Thyroid gland (tissue), 4 donors: ENCODE measurements around the gene ABCC6. TPM values are rescaled to one million over a fixed set of nuclear protein-coding genes. Genes with fewer than 3 reads are reported as not detected.
"Not testable (repeated sequence)": the region's sequence is repeated elsewhere in the genome, so short reads cannot be mapped to it uniquely, and the experiment has no call there.

ENCODE experiments used
- DNase-seq, 2 donors: peaks; one replicate each; pipeline ENCODE4 v3.0.0-alpha.2; 2019
- H3K27ac ChIP-seq, 3 donors: fragments of 200-600 bp; sonication (generic); 1 replicate in 2 of 3; 2 replicates in 1 of 3; pipeline ENCODE4 v1.5.1; 2016 to 2019; ENCODE audit warnings: mild to moderate bottlenecking in 1 of 3, moderate library complexity in 1 of 3
- H3K27me3 ChIP-seq: fragments of 200-600 bp; sonication (generic); one replicate; pipeline ENCODE4 v1.5.1; 2019
- H3K36me3 ChIP-seq, 2 donors: fragments of 200-600 bp; sonication (generic); one replicate each; pipeline ENCODE4 v1.5.1; 2016 to 2019
- H3K4me1 ChIP-seq, 2 donors: fragments of 200-600 bp; sonication (generic); one replicate each; pipeline ENCODE4 v1.5.1; 2017 to 2019
- H3K4me3 ChIP-seq, 3 donors: fragments of 200-600 bp; sonication (generic); replicated peaks in 1 of 3; 1 replicate in 2 of 3; 2 replicates in 1 of 3; pipeline ENCODE4 v1.5.1; 2016; ENCODE audit warnings: mild to moderate bottlenecking in 1 of 3
- H3K9me3 ChIP-seq: fragments of 200-600 bp; sonication (generic); one replicate; pipeline ENCODE4 v1.5.1; 2017
- CTCF ChIP-seq, 6 experiments: fragments of 200-600 bp in 3 of 6; fragments of 450-650 bp in 3 of 6; sonication (generic) in 3 of 6; IDR thresholded peaks; one replicate each; pipeline ENCODE4 v1.5.1; 2016 to 2019; ENCODE audit warnings: antibody characterized with exemption in 6 of 6, mild to moderate bottlenecking in 2 of 6, inconsistent platforms in 1 of 6, moderate library complexity in 1 of 6
- POLR2A ChIP-seq, 2 donors: fragments of 450-650 bp; IDR thresholded peaks; one replicate each; pipeline ENCODE4 v1.6.1; 2017; ENCODE audit warnings: antibody characterized with exemption in 2 of 2, mild to moderate bottlenecking in 2 of 2, moderate library complexity in 1 of 2
- WGBS, 2 donors: methylation state at CpG; one replicate each; pipeline ENCODE4 v1.1.5; 2017; 5-methylcytosine and 5-hydroxymethylcytosine counted together
- intact Hi-C: fragments of 100-400 bp; cut with DNase I; formaldehyde crosslinking; loops from one replicate; pipeline ENCODE4 v1.15.1; 2023
- total RNA-seq, 4 donors: library from RNA; depleted of rRNA; stranded (reverse); fragments of >200 nt; gene quantifications; one replicate each; pipeline ENCODE4 v1.2.3, GENCODE V29; 2016

ABCC6 gene
- total RNA-seq, 4 donors from 2014 or later = 4.8 to 17.7 (median 12.3) TPM

- Histone ChIP-seq H3K4me3 (no peak overlapping the region), H3K27me3 (no peaks in the 10 kb centered on the region), H3K9me3 (no peaks in the 10 kb centered on the region), H3K27ac (no peak overlapping the region), H3K4me1 (no peaks in the 10 kb centered on the region), H3K36me3 (no peaks in the 10 kb centered on the region)
- intact Hi-C loops = no loop called here
- TF ChIP-seq POLR2A (IDR thresholded peaks at IDR 0.05) = no peak
- TF ChIP-seq CTCF (IDR thresholded peaks at IDR 0.05) = no peak
- no peak for DNase-seq
- WGBS, 2 donors = 89 to 96% methylated on average over 2 to 5 of the region's 5 CpGs
Observed at GRCh38 chr16:16184594-16184993, 38.7 kb downstream of the ABCC6 start.

GRCh38 chr16:16183562-16183961, 39.7 kb downstream of the ABCC6 start:
- DNase-seq = no peak
- H3K4me3 ChIP-seq = no peak overlapping the region
- no peaks in the 10 kb centered on the region for H3K36me3 ChIP-seq
- 82 to 93% methylated on average over 7 to 8 of the region's 8 CpGs for WGBS, 2 donors
- no peaks in the 10 kb centered on the region for H3K9me3 ChIP-seq
- intact Hi-C loops = no loop called here
- TF ChIP-seq POLR2A (IDR thresholded peaks at IDR 0.05) (no peak), CTCF (IDR thresholded peaks at IDR 0.05) (peak in 1 of 6 experiments; percentile 3)
- H3K27me3 ChIP-seq = no peaks in the 10 kb centered on the region
- H3K4me1 ChIP-seq = no peaks in the 10 kb centered on the region
- no peak overlapping the region for H3K27ac ChIP-seq

GRCh38 chr16:16182918-16183317, 40.4 kb downstream of the ABCC6 start:
- DNase-seq = no peak
- no peaks in the 10 kb centered on the region for H3K9me3 ChIP-seq
- no peak overlapping the region for H3K27ac ChIP-seq
- no peaks in the 10 kb centered on the region for H3K4me1 ChIP-seq
- H3K36me3 ChIP-seq = no peaks in the 10 kb centered on the region
- H3K27me3 ChIP-seq = no peaks in the 10 kb centered on the region
- TF ChIP-seq CTCF (IDR thresholded peaks at IDR 0.05) (no peak), POLR2A (IDR thresholded peaks at IDR 0.05) (no peak)
- no peak overlapping the region for H3K4me3 ChIP-seq
- intact Hi-C loops = no loop called here
- WGBS, 2 donors = 90 to 93% methylated on average over 7 to 8 of the region's 8 CpGs

DNA sequence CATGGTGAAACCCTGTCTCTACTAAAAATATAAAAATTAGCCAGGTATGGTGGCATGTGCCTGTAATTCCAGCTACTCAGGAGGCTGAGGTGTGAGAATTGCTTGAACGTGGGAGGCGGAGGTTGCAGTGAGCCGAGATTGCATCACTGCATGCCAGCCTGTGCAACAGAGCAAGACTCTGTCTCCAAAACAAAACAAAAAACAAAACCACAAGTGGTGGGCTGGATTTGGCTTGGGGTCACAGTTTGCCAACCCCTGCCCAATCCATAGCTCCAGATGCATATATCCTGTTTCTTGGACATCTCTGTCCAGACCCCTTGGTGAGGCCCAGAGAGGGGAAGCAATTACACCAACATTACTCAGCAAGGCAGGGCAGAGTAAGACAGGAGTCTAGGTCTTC, 41.5 kb downstream of the ABCC6 start:
- WGBS, 2 donors = 66 to 73% methylated on average over 3 of the region's 3 CpGs
- H3K36me3 ChIP-seq, H3K4me3 ChIP-seq, H3K27me3 ChIP-seq, H3K4me1 ChIP-seq, H3K27ac ChIP-seq, intact Hi-C loops, H3K9me3 ChIP-seq: not testable (repeated sequence)
- DNase-seq = peak in 1 of 2 donors; percentile 20

DNA sequence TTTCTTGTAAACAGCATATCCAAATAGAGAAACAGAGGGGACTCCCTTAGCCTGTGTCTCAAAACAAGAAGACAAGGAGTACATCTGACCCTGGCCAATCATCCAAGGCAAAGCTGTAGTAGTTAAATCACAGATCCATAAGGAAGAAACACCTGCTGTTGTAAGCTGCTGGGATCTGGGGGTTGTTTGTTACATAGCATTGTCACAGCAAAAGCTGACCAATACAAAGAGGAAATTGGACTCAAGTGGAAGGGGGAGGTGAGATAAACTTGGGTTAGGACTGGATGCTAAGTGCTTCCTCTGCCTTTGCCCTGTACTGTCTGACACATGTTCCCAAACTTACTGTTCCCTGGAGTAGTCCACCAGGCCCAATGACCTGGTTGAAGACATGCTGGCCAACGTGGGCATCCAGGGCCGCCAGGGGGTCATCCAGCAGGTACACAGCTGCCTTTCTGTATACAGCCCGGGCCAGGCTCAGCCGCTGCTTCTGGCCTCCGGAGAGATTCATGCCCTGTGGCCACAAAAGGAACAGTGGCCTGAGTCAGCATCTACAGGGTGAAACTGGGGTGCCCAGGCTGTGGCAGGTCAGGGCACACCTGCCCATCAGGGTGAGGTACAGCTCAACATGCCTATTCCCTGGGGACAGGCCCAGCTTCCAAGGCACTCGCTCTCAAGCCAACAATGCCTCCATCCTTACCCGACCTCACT, 44.7 kb downstream of the ABCC6 start:
- intact Hi-C loops = no loop called here
- Histone ChIP-seq H3K9me3 (no peaks in the 10 kb centered on the region), H3K36me3 (no peaks in the 10 kb centered on the region), H3K4me3 (no peak overlapping the region), H3K27ac (no peak overlapping the region), H3K27me3 (no peaks in the 10 kb centered on the region), H3K4me1 (no peaks in the 10 kb centered on the region)
- DNase-seq = no peak
- WGBS, 2 donors = 93 to 96% methylated on average over 5 to 6 of the region's 7 CpGs
- TF ChIP-seq CTCF (IDR thresholded peaks at IDR 0.05) (no peak), POLR2A (IDR thresholded peaks at IDR 0.05) (no peak)
